ENCODE measurements around the gene STYK1.

Gene STYK1

GRCh38 chr12:10673659-10674384, at the start of gene STYK1:
Gene STYK1, minus strand, starts transcription at chr12:10674052. Its CDS starts 39,434 bp downstream, at chr12:10634618.
- peak; percentile 34 to 59 (median 35) for DNase-seq

- DNase-seq: peak; percentile 87 to 93 (median 88)
Observed at GRCh38 chr12:10722905-10723746, 49.3 kb upstream of the STYK1 start, which contains the start of gene YBX3. Gene YBX3, minus strand, starts transcription at chr12:10723323. Its CDS starts 212 bp downstream, at chr12:10723111.

GRCh38 chr12:10722502-10722904, 48.7 kb upstream of the STYK1 start:
- DNase-seq: peak; percentile 81 to 88 (median 82)

GRCh38 chr12:10721651-10722501, 48.0 kb upstream of the STYK1 start:
- peak; percentile 95 to 98 (median 96) for DNase-seq

GRCh38 chr12:10720974-10721650, 47.3 kb upstream of the STYK1 start:
- DNase-seq: no peak

GRCh38 chr12:10719482-10719881, 45.6 kb upstream of the STYK1 start:
- DNase-seq: no peak

- DNase-seq: peak in 2 of 3 donors; percentile 15 to 27
Observed at GRCh38 chr12:10718279-10718821, 44.5 kb upstream of the STYK1 start.

GRCh38 chr12:10717410-10717809, 43.6 kb upstream of the STYK1 start:
- no peak for DNase-seq

- no peak for DNase-seq
Observed at GRCh38 chr12:10716704-10717315, 43.0 kb upstream of the STYK1 start.

- no peak for DNase-seq
Observed at GRCh38 chr12:10716277-10716676, 42.4 kb upstream of the STYK1 start.

GRCh38 chr12:10715491-10715890, 41.6 kb upstream of the STYK1 start:
- no peak for DNase-seq

GRCh38 chr12:10709808-10710207, 36.0 kb upstream of the STYK1 start:
- DNase-seq: no peak

- no peak for DNase-seq
Observed at GRCh38 chr12:10708862-10709261, 35.0 kb upstream of the STYK1 start.

- no peak for DNase-seq
Observed at GRCh38 chr12:10705655-10706054, 31.8 kb upstream of the STYK1 start.

GRCh38 chr12:10701843-10702242, 28.0 kb upstream of the STYK1 start:
- no peak for DNase-seq

- DNase-seq: no peak
Observed at GRCh38 chr12:10701131-10701681, 27.4 kb upstream of the STYK1 start.

GRCh38 chr12:10700581-10700980, 26.7 kb upstream of the STYK1 start:
- no peak for DNase-seq

GRCh38 chr12:10697862-10698261, 24.0 kb upstream of the STYK1 start:
- DNase-seq: no peak

GRCh38 chr12:10697156-10697555, 23.3 kb upstream of the STYK1 start:
- no peak for DNase-seq

- DNase-seq: no peak
Observed at GRCh38 chr12:10690906-10691305, 17.1 kb upstream of the STYK1 start.

GRCh38 chr12:10689146-10689545, 15.3 kb upstream of the STYK1 start:
- no peak for DNase-seq

All from suppressor macrophage treated with lipopolysaccharide for 1 hour (primary cell).